GM18519 (cell line): Measurements from ENCODE around the gene SSBP2.
A peak's percentile ranks its signal among the peaks of the same experiment; 100 is the strongest.
"Not testable (repeated sequence)": the region's sequence is repeated elsewhere in the genome, so short reads cannot be mapped to it uniquely, and the experiment has no call there.

Source experiments
- ATAC-seq: cut with Tn5 transposase; IDR thresholded peaks from one replicate; pipeline ENCODE4 v1.9.1; 2021; ENCODE audit warnings: mild to moderate bottlenecking, moderate library complexity; ENCODE audit not compliant: unreplicated experiment, low FRiP score

SSBP2 gene

GRCh38 chr5:81685471-81685870 is 65.4 kb downstream of the SSBP2 start:
- ATAC-seq: no peak

GRCh38 chr5:81679885-81680284 is 71.0 kb downstream of the SSBP2 start:
- no peak for ATAC-seq

DNA sequence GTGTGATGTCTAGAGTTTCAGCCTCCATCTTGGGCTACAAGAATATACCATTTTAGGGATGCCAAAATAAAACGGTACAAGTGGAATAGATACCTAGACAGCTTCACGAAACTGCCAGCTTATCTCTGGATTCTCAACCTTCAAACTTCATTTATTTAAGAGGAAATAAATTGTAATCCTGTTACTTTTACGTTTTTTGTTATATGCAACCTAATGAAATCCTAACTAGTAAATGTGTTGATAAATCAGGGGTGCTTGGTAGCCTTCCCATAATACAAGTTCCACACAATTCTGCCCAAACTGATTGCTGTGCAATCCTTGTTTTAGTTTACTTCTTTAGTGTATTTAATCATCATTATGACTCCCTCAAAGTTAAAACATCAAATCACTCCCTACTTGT is 75.5 kb downstream of the SSBP2 start:
- no peak for ATAC-seq

- ATAC-seq: no peak
Observed at GRCh38 chr5:81665795-81666194, 85.1 kb downstream of the SSBP2 start.

GRCh38 chr5:81660624-81661023 is 90.3 kb downstream of the SSBP2 start:
- ATAC-seq: not testable (repeated sequence)

DNA sequence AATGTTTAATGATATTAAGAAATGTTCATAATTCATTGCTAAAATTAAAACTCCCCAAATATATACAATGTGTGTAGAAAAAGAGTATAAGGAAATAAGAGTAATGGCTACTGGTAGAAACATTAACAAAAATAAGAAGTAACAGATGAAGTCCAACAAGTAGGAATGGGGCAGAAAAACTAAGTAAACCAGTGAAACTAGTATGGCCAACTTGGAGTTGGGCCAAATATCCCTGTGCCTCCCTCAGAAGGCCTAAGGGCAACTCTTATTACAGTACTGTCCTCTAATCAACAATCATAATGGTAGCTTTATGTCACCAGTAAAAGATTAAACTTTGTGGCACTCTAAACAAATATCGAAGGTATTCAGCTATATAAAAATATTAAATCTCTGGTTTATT is 93.5 kb downstream of the SSBP2 start:
- no peak for ATAC-seq

- ATAC-seq: no peak
Observed at GRCh38 chr5:81656783-81657182, 94.1 kb downstream of the SSBP2 start.

DNA sequence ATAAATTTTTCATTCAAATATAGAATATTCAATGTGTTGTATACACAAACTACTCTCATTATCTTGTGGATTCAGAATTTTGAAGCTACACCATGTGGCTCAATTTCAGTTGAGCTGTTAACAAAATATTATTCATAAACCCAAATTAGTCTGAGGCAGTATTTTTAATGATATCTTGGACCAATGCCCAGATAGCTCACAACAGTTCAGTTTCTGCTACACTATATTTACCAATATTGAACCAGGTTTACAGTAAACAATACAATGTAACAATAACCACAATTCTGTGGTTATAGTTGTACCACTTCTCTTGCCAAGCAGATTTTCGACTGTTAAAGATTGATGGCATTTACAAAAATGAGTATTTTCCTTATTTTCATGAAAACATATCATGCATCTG is 99.9 kb downstream of the SSBP2 start:
- no peak for ATAC-seq

DNA sequence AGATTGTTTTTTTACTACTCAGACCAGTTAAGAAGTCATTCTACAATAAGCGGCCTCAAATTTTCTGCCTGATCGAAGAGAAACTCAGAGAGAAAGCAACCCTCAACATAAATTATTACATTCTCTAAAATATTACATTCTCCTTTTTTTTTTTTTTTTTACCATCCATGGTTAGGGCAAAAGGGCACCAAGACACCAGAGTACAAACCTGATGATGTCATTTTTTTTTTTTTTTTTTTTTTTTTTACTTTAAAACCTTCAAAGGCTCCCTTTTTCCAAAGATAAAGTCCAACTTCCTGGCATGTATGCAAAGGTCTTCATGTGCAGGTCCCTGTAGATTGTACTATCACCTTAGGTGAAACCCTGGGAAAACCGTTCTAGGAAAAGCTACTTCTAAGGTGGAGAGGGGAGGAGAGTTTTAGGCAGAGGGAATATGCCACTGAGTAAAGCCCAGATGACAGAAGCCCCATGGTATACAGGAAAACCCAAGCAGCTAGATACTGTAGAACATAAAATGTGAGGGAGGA is 104.4 kb downstream of the SSBP2 start:
- ATAC-seq: no peak

DNA sequence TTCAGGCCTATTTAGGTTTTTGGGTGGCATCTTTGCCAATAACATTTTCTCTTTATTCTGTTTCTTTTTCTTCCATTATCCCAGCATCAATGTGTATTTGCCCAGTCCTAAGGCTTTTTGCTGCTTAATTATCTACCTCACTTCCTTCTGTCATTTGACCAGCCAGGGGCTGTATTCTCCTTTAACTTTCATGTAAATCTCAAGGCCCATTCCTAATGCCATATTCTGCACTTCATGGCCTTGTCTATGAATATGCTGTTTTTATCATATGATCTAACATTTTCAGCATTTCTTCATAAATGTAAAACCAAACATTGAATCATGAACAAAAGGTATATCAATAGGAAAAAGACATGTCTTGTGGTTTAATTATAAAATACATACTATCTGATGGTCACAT is 108.7 kb downstream of the SSBP2 start:
- no peak for ATAC-seq

DNA sequence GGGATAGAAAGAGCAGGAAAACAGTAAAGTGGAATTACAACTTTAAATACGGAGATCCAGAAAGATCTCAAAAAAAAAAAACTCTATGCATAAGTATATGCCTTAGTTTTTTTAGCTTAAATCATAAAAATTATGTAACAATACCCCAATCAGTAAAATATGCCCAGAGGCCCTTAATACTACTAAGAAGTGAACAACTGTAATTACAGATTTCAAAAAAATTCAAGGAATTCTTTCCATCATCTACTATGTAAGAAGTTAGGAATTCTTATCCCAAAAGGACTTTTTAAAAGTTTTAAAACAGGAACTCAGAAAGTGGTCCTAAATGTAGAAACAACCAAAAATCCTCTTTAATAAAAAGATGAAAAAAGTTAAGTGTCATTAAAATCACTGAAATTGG is 111.3 kb downstream of the SSBP2 start:
- ATAC-seq: no peak

GRCh38 chr5:81638471-81638870 is 112.4 kb downstream of the SSBP2 start:
- no peak for ATAC-seq

- ATAC-seq: no peak
Observed at GRCh38 chr5:81633891-81634290, 117.0 kb downstream of the SSBP2 start.

DNA sequence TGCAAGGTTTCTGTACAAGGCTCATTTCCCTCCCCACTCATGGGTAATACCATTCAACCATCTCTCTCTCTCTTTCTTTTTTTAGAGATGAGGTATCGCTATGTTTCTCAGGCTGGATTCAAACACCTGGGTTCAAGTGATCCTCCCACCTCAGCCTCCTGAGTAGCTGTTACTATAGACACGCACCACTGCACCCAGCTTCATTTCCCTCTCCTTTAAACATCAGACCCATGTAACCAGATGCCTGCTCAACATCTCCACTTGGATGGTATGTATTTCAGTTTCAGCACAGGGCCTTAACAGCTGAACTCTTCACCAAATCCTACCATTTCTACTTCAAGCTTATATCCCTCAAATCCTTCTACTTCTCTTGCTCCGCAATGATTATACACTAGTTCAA is 117.4 kb downstream of the SSBP2 start:
- ATAC-seq: no peak

- no peak for ATAC-seq
Observed at GRCh38 chr5:81632679-81633078, 118.2 kb downstream of the SSBP2 start.

GRCh38 chr5:81631621-81632020 is 119.3 kb downstream of the SSBP2 start:
- ATAC-seq: no peak

GRCh38 chr5:81631124-81631523 is 119.8 kb downstream of the SSBP2 start:
- peak; percentile 55 for ATAC-seq

- ATAC-seq: no peak
Observed at GRCh38 chr5:81630684-81631083, 120.2 kb downstream of the SSBP2 start.

DNA sequence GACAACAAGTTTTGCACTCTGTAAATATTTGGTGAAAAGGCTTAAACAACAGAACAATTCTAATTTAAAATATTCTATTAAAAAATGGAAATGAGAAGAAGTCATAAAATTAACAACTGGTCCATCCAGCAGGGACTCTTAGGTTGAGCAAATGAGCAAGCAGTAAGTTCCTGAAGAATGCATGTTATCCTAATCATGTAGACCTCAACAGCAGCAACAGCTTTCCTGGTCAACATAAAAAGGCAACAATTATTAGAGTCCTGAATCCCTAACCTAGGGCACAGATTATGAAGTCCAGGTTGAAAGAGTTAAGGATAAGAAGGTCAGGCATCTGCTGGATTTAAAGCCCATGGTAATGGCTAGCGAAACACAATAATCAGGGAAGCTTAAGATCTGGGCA is 120.9 kb downstream of the SSBP2 start:
- ATAC-seq: no peak

DNA sequence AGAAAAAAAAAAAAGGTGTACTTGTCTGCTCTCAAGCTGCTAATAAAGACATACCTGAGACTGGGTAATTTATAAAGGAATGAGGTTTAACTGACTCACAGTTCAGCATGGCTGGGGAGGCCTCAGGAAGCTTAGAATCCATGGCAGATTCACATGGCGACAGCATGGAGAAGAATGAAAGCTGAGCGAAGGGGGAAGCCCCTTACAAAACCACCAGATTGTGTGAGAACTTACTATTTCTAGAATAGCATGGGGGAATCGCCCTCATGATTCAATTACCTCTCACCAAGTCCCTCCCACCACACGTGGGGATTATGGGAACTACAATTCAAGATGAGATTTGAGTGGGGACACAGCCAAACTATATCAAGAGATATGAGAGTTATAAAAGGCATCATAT is 122.8 kb downstream of the SSBP2 start:
- ATAC-seq: not testable (repeated sequence)

- ATAC-seq: no peak
Observed at GRCh38 chr5:81626524-81626923, 124.4 kb downstream of the SSBP2 start.

DNA sequence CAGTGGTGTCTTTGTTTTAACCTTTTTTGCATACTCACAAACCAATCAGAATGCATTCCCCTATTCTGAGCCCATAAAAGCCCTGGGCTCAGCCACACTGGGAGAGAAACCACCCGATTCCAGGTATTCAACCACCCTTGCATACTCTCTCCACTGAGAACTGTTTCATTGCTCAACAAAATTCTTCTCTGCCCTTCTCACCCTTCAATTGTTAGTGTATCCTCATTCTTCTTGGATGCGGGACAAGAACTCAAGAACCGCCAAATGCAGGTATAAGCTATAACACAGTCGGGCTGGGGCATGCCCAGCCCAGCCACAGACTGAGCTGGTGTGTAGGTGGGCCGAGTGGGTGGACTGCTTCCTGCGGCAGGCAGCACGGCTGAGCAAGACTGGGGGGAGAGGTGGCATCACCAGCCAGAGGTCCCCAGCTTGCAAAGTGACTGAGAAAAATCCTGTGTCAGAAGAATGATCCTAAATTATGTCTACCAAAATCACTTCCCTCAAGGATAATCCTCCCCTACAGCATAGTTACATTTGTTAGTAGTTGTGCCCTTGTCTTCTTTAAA is 141.0 kb downstream of the SSBP2 start:
- no peak for ATAC-seq

- ATAC-seq: no peak
Observed at GRCh38 chr5:81608976-81609375, 141.9 kb downstream of the SSBP2 start.
